Stimulated activated naive CD4-positive, alpha-beta T cell (primary cell): ENCODE measurements around the gene ISOC1.

Source experiments
- DNase-seq, 6 experiments: peaks; one replicate each; lab custom pipeline; 2025; lab: John Stamatoyannopoulos, UW

ISOC1 gene

GRCh38 chr5:129125819-129126218 lies 31.3 kb downstream of the ISOC1 start:
- DNase-seq = no peak

- DNase-seq = no peak
Measured at GRCh38 chr5:129133553-129133952, 39.0 kb downstream of the ISOC1 start.

DNA sequence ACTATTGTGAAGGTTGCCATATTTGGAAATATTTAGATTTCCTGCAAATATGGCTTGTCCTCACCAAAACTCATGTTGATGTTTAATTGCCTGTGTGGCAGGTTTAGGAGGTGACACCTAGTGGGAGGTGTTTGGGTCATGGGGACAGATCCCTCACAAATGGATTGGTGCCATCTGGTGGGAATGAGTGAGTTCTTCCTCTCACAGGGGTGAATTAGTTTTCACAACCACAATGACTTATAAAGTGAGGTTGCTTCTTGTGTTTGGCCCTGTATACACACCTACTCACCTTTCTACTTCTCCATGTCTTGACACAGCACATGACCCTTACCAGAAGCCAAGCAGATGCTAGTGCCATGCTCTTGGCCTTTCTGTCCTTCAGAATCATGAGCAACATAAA lies 41.1 kb downstream of the ISOC1 start:
- peak in 1 of 6 experiments; percentile 2 for DNase-seq

- DNase-seq = no peak
Measured at GRCh38 chr5:129137637-129138036, 43.1 kb downstream of the ISOC1 start.

GRCh38 chr5:129141078-129141477 lies 46.5 kb downstream of the ISOC1 start:
- DNase-seq = no peak

GRCh38 chr5:129141696-129142095 lies 47.1 kb downstream of the ISOC1 start:
- no peak for DNase-seq

DNA sequence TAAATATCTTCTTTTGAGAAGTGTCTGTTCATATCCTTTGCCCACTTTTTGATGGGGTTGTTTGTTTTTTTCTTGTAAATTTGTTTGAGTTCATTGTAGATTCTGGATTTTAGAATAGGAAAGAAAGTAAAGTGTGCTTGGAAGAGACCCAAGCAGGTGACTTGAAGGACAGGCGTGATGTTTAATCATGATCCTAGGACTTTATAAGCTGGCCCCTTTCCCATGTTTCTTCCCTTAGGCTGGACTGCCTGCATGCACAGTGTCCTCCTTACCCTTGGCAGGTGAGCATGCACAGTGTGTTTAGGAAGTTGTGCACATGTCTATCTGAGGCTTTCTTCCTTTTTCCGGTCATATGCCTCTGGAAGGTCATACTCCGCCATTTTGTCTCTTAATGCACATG lies 61.3 kb downstream of the ISOC1 start:
- DNase-seq = no peak

- DNase-seq = no peak
Measured at GRCh38 chr5:129161830-129162229, 67.3 kb downstream of the ISOC1 start.
